PC-9 (cell line): ENCODE data around the gene JDP2.

Experiments
- CTCF ChIP-seq: fragments of 200-600 bp; sonication (generic); conservative IDR thresholded peaks from 2 replicates; pipeline ENCODE4 v1.6.1; 2017; ENCODE audit warnings: mixed run types, antibody characterized with exemption, mild to moderate bottlenecking, moderate library complexity
- EZH2 ChIP-seq: fragments of 200-600 bp; sonication (generic); IDR thresholded peaks from 2 replicates; pipeline ENCODE4 v1.8.0; 2017; ENCODE audit warnings: antibody characterized with exemption, low read depth

GRCh38 chr14:75499084-75499875, 71.5 kb downstream of the JDP2 start:
- TF ChIP-seq CTCF (no peak), EZH2 (no peak)
